Measurements from ENCODE around the gene FGFR1OP2. TPM values are rescaled to one million over a fixed set of nuclear protein-coding genes. Genes with fewer than 3 reads are reported as not detected.

The FGFR1OP2 gene
- total RNA-seq, 2 experiments from 2014 or later: 38.5 to 43.1 TPM

GRCh38 chr12:27003421-27004381, 65.4 kb downstream of the FGFR1OP2 start:
- DNase-seq: no peak
- no peak overlapping the region for H3K4me3 Mint-ChIP-seq
- H3K27me3 Mint-ChIP-seq: no peaks in the 10 kb centered on the region
- peaks cover 6% of the 10 kb centered on the region for H3K36me3 Mint-ChIP-seq (ENCODE audit: low read depth)
- ChIA-PET POLR2A (no interaction called here), CTCF (interaction anchor here (0.7 to 2.4 kb wide), 7 partner anchors 9 to 303 kb away, joined by 3 to 17 read pairs (median 4); partner anchors contain the start of gene TM7SF3)
- no peak for ATAC-seq
- no peaks in the 10 kb centered on the region for H3K9me3 Mint-ChIP-seq (ENCODE audit: low read depth)
- H3K4me1 Mint-ChIP-seq: peaks cover 22% of the 10 kb centered on the region
- intact Hi-C loops (cut with DNase I, micrococcal nuclease): no loop called here
- no peak overlapping the region for H3K27ac Mint-ChIP-seq

- intact Hi-C loops (cut with DNase I, micrococcal nuclease): no loop called here
- no peak overlapping the region for H3K27ac Mint-ChIP-seq
- DNase-seq (no peak), ATAC-seq (no peak)
- CTCF ChIA-PET: interaction anchor here (0.8 kb wide), 1 partner anchor 304 kb away, joined by 3 read pairs; no protein-coding TSS in a partner anchor
- peaks cover 26% of the 10 kb centered on the region for H3K4me1 Mint-ChIP-seq
- peaks cover 8% of the 10 kb centered on the region for H3K36me3 Mint-ChIP-seq (ENCODE audit: low read depth)
- POLR2A ChIA-PET: no interaction called here
- H3K4me3 Mint-ChIP-seq: no peak overlapping the region
- H3K9me3 Mint-ChIP-seq (ENCODE audit: low read depth): no peaks in the 10 kb centered on the region
- H3K27me3 Mint-ChIP-seq: no peaks in the 10 kb centered on the region
These were observed 67.2 kb downstream of the FGFR1OP2 start for GRCh38 chr12:27005495-27005894.

GRCh38 chr12:27006797-27007467, 68.7 kb downstream of the FGFR1OP2 start:
- POLR2A ChIA-PET: no interaction called here
- intact Hi-C loops (cut with DNase I, micrococcal nuclease): no loop called here
- Mint-ChIP-seq H3K4me1 (peaks cover 28% of the 10 kb centered on the region), H3K27ac (no peak overlapping the region), H3K27me3 (no peaks in the 10 kb centered on the region), H3K36me3 (ENCODE audit: low read depth) (peaks cover 10% of the 10 kb centered on the region), H3K9me3 (ENCODE audit: low read depth) (no peaks in the 10 kb centered on the region), H3K4me3 (no peak overlapping the region)
- CTCF ChIA-PET: no interaction called here
- ATAC-seq (no peak), DNase-seq (no peak)

GRCh38 chr12:27008081-27008480, 69.8 kb downstream of the FGFR1OP2 start:
- ATAC-seq: no peak
- Mint-ChIP-seq H3K4me3 (no peak overlapping the region), H3K27me3 (no peaks in the 10 kb centered on the region)

GRCh38 chr12:27009881-27010301, 71.6 kb downstream of the FGFR1OP2 start:
- intact Hi-C loops (cut with DNase I, micrococcal nuclease): loop anchor here (5.0 to 10.0 kb wide), 3 partner anchors 695 to 888 kb away; partner anchors contain the start of gene MRPS35 (in 1 of the 2)
- H3K27me3 Mint-ChIP-seq: no peaks in the 10 kb centered on the region
- no peaks in the 10 kb centered on the region for H3K9me3 Mint-ChIP-seq (ENCODE audit: low read depth)
- H3K36me3 Mint-ChIP-seq (ENCODE audit: low read depth): peaks cover 10% of the 10 kb centered on the region
- DNase-seq (no peak), ATAC-seq (no peak)
- CTCF ChIA-PET: interaction anchor here (1.7 to 2.4 kb wide), 2 partner anchors 8 to 297 kb away, joined by 7 to 9 read pairs; no protein-coding TSS in a partner anchor
- no peak overlapping the region for H3K4me3 Mint-ChIP-seq
- H3K4me1 Mint-ChIP-seq: peaks cover 44% of the 10 kb centered on the region
- no peak overlapping the region for H3K27ac Mint-ChIP-seq
- POLR2A ChIA-PET: interaction anchor here (0.7 to 1.7 kb wide), 2 partner anchors 12 to 19 kb away, joined by 3 to 5 read pairs; partner anchors contain the start of gene MED21

More at GRCh38 chr12:27008081-27008480, 69.8 kb downstream of the FGFR1OP2 start:
- POLR2A ChIA-PET: no interaction called here
- no peak overlapping the region for H3K27ac Mint-ChIP-seq
- peaks cover 37% of the 10 kb centered on the region for H3K4me1 Mint-ChIP-seq
- no peaks in the 10 kb centered on the region for H3K9me3 Mint-ChIP-seq (ENCODE audit: low read depth)
- CTCF ChIA-PET: no interaction called here
- intact Hi-C loops (cut with DNase I, micrococcal nuclease): no loop called here
- peaks cover 10% of the 10 kb centered on the region for H3K36me3 Mint-ChIP-seq (ENCODE audit: low read depth)
- no peak for DNase-seq

- ATAC-seq: no peak
These were observed 74.1 kb downstream of the FGFR1OP2 start for GRCh38 chr12:27012239-27012981.

GRCh38 chr12:27012982-27013255, 74.6 kb downstream of the FGFR1OP2 start:
- H3K27ac Mint-ChIP-seq: peak overlapping the region; percentile 6
- DNase-seq (no peak), ATAC-seq (no peak)
- no peaks in the 10 kb centered on the region for H3K27me3 Mint-ChIP-seq
- ChIA-PET POLR2A (no interaction called here), CTCF (interaction anchor here (0.6 to 11.5 kb wide), 9 partner anchors 9 to 584 kb away, joined by 3 to 152 read pairs (median 4); partner anchors contain the start of genes FGFR1OP2 and MED21)
- H3K4me3 Mint-ChIP-seq: peak overlapping the region; percentile 86
- intact Hi-C loops (cut with DNase I, micrococcal nuclease): loop anchor here (5.0 to 10.0 kb wide), 3 partner anchors 692 to 891 kb away; partner anchors contain the start of gene MRPS35 (in 1 of the 2)
- no peaks in the 10 kb centered on the region for H3K9me3 Mint-ChIP-seq (ENCODE audit: low read depth)
- H3K36me3 Mint-ChIP-seq (ENCODE audit: low read depth): peaks cover 8% of the 10 kb centered on the region
- peaks cover 51% of the 10 kb centered on the region for H3K4me1 Mint-ChIP-seq

More at GRCh38 chr12:27012239-27012981, 74.1 kb downstream of the FGFR1OP2 start:
- no peak for DNase-seq
- peaks cover 10% of the 10 kb centered on the region for H3K36me3 Mint-ChIP-seq (ENCODE audit: low read depth)
- peak overlapping the region; percentile 86 for H3K4me3 Mint-ChIP-seq
- no peak overlapping the region for H3K27ac Mint-ChIP-seq
- CTCF ChIA-PET: interaction anchor here (0.5 to 11.5 kb wide), 9 partner anchors 9 to 324 kb away, joined by 3 to 152 read pairs (median 4); partner anchors contain the start of genes FGFR1OP2 and MED21
- H3K9me3 Mint-ChIP-seq (ENCODE audit: low read depth): no peaks in the 10 kb centered on the region
- H3K4me1 Mint-ChIP-seq: peaks cover 51% of the 10 kb centered on the region
- intact Hi-C loops (cut with DNase I, micrococcal nuclease): loop anchor here (5.0 to 10.0 kb wide), 3 partner anchors 692 to 890 kb away; partner anchors contain the start of gene MRPS35 (in 1 of the 2)
- POLR2A ChIA-PET: no interaction called here
- no peaks in the 10 kb centered on the region for H3K27me3 Mint-ChIP-seq

GRCh38 chr12:27013611-27014084, 75.4 kb downstream of the FGFR1OP2 start:
- DNase-seq: no peak
- Mint-ChIP-seq H3K36me3 (ENCODE audit: low read depth) (peaks cover 8% of the 10 kb centered on the region), H3K27me3 (no peaks in the 10 kb centered on the region), H3K27ac (peak overlapping the region; percentile 75), H3K4me3 (peak overlapping the region; percentile 86), H3K4me1 (peaks cover 45% of the 10 kb centered on the region), H3K9me3 (ENCODE audit: low read depth) (no peaks in the 10 kb centered on the region)
- ChIA-PET POLR2A (no interaction called here), CTCF (interaction anchor here (0.6 to 11.5 kb wide), 16 partner anchors 9 to 583 kb away, joined by 3 to 152 read pairs (median 4); partner anchors contain the start of genes FGFR1OP2 and MED21)
- intact Hi-C loops (cut with DNase I, micrococcal nuclease): loop anchor here (1.0 to 10.0 kb wide), 13 partner anchors 9 to 891 kb away; partner anchors contain the start of genes FGFR1OP2 (in 2 of the 2), ITPR2 (in 2 of the 2), MED21 (in 2 of the 2) and MRPS35 (in 1 of the 2)
- ATAC-seq: peak; percentile 10

- POLR2A ChIA-PET: no interaction called here
These were observed 76.0 kb downstream of the FGFR1OP2 start, which contains the start of gene TM7SF3 for GRCh38 chr12:27014085-27014858. Gene TM7SF3 (minus strand): TSS chr12:27014384. CDS start chr12:27014168, 216 bp downstream.

More at GRCh38 chr12:27014085-27014858, 76.0 kb downstream of the FGFR1OP2 start, which contains the start of gene TM7SF3:
- DNase-seq (peak; percentile 97), ATAC-seq (peak; percentile 83)
- Mint-ChIP-seq H3K27ac (peak within 1 kb of the TSS; percentile 82), H3K9me3 (ENCODE audit: low read depth) (no peaks in the 10 kb centered on the region), H3K27me3 (no peaks in the 10 kb centered on the region), H3K4me3 (peak within 1 kb of the TSS; percentile 86), H3K36me3 (ENCODE audit: low read depth) (peaks cover 8% of the 10 kb centered on the region), H3K4me1 (peaks cover 45% of the 10 kb centered on the region)
- CTCF ChIA-PET: interaction anchor here (0.5 to 11.5 kb wide), 23 partner anchors 8 to 315 kb away, joined by 3 to 152 read pairs (median 3); partner anchors contain the start of genes FGFR1OP2 and MED21
- intact Hi-C loops (cut with DNase I, micrococcal nuclease): loop anchor here (1.0 to 10.0 kb wide), 13 partner anchors 8 to 892 kb away; partner anchors contain the start of genes FGFR1OP2 (in 2 of the 2), ITPR2 (in 2 of the 2), MED21 (in 2 of the 2) and MRPS35 (in 1 of the 2)

Measured in activated CD4-positive, alpha-beta T cell treated with anti-CD3 and anti-CD28 coated beads for 36 hours (primary cell).